Activated CD8-positive, alpha-beta memory T cell treated with anti-CD3 and anti-CD28 coated beads, Interleukin-2, amount 50 U/mL, for 1 hour (primary cell): ENCODE measurements around the gene CD53.
"Not testable (repeated sequence)": the region's sequence is repeated elsewhere in the genome, so short reads cannot be mapped to it uniquely, and the experiment has no call there.

ENCODE experiments used
- DNase-seq: peaks from one replicate; pipeline ENCODE4 v3.0.0-alpha.2; 2020; ENCODE audit errors: extremely low read depth

The CD53 gene

GRCh38 chr1:110872745-110873720 lies at the start of gene CD53:
Gene CD53 (plus strand): TSS chr1:110873148. CDS start chr1:110891409, 18,261 bp downstream.
- DNase-seq, result no peak

- DNase-seq, result no peak
These were observed 48.8 kb upstream of the CD53 start for GRCh38 chr1:110824192-110824591.

GRCh38 chr1:110829955-110830553 lies 42.9 kb upstream of the CD53 start:
- peak; percentile 10 for DNase-seq

- DNase-seq, result not testable (repeated sequence)
These were observed 39.2 kb upstream of the CD53 start for GRCh38 chr1:110833779-110834178.

GRCh38 chr1:110846861-110847260 lies 26.1 kb upstream of the CD53 start:
- DNase-seq, result no peak

GRCh38 chr1:110850145-110850544 lies 22.8 kb upstream of the CD53 start:
- DNase-seq, result no peak

- DNase-seq, result no peak
These were observed 22.3 kb upstream of the CD53 start for GRCh38 chr1:110850627-110851026.

GRCh38 chr1:110853135-110853534 lies 19.8 kb upstream of the CD53 start:
- DNase-seq, result no peak

- no peak for DNase-seq
These were observed 16.5 kb upstream of the CD53 start for GRCh38 chr1:110856410-110856809.

GRCh38 chr1:110857964-110858948 lies 14.7 kb upstream of the CD53 start:
- DNase-seq, result no peak

GRCh38 chr1:110859062-110859461 lies 13.9 kb upstream of the CD53 start:
- DNase-seq, result no peak

GRCh38 chr1:110860174-110860573 lies 12.8 kb upstream of the CD53 start:
- no peak for DNase-seq

- not testable (repeated sequence) for DNase-seq
These were observed 12.3 kb upstream of the CD53 start for GRCh38 chr1:110860620-110861019.

- not testable (repeated sequence) for DNase-seq
These were observed 11.0 kb upstream of the CD53 start for GRCh38 chr1:110861942-110862341.

- no peak for DNase-seq
These were observed 8.7 kb upstream of the CD53 start for GRCh38 chr1:110864287-110864686.

- DNase-seq, result no peak
These were observed 2.1 kb upstream of the CD53 start for GRCh38 chr1:110870721-110871388.

- no peak for DNase-seq
These were observed 593 bp upstream of the CD53 start for GRCh38 chr1:110872366-110872744.

- DNase-seq, result no peak
These were observed 908 bp downstream of the CD53 start for GRCh38 chr1:110873856-110874255.

- no peak for DNase-seq
These were observed 1.6 kb downstream of the CD53 start for GRCh38 chr1:110874324-110875215.

- DNase-seq, result no peak
These were observed 2.3 kb downstream of the CD53 start for GRCh38 chr1:110875216-110875731.
